ENCODE measurements around the gene G6PD. TPM values are rescaled to one million over a fixed set of nuclear protein-coding genes. Genes with fewer than 3 reads are reported as not detected.

G6PD gene
- total RNA-seq, 4 donors from 2014 or later = 14.0 to 65.2 (median 43.1) TPM

DNA sequence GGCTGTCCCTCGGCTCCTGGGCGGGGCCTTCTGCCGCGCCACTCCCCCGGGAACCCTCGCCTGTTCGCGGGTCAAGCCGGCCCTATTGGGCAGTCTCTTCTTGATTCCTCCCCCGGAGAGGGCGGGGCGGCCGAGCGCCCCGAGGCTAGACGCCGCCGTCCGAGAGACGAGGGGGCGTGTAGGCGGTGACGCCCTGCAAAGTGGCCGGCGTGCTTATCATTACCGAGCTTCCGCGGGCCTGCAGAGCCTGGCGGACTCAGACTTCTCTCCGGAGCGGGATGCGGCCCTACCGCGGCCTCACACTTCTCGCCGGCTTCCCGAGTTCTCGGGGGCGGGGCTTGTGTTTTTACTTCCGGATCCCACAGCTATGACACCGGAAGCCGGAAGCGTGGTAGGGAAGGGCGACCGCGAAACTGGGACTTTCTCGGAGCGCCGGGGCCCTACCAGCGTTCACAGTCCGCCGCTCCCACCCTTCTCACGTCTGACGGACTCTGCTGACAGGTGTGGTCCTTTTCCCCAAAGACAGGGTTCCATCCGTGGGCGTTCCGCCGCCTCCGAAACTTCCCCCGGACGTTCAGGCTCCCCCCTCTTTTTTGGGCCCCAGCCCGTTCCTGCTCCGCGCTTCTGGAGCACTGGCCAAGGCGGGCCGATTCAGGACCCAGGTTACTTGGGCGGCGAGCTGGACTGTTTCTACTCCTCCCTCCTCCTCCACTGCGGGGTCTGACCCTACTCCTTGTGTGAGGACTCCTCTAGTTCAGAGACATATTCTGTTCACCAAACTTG lies 790 bp upstream of the G6PD start, which contains the start of gene IKBKG:
Gene IKBKG (plus strand): TSS at position 376 of the 783 bp plus-strand sequence. CDS start 4,383 bp downstream, outside the sequence.
- Histone ChIP-seq H3K4me1 (peaks cover 0 to 19% (median 2%) of the 10 kb centered on the region in 4 donors), H3K36me3 (no peaks in the 10 kb centered on the region), H3K4me3 (peak within 1 kb of the TSS; percentile 61 to 84 (median 73)), H3K27me3 (no peaks in the 10 kb centered on the region), H3K9me3 (no peaks in the 10 kb centered on the region), H3K27ac (peak within 1 kb of the TSS; percentile 84 to 94 (median 90))
- DNase-seq = peak; percentile 87 to 95 (median 91)
- peak; percentile 10 to 50 for TF ChIP-seq POLR2A (IDR thresholded peaks at IDR 0.05)
- TF ChIP-seq, protein P1, sequence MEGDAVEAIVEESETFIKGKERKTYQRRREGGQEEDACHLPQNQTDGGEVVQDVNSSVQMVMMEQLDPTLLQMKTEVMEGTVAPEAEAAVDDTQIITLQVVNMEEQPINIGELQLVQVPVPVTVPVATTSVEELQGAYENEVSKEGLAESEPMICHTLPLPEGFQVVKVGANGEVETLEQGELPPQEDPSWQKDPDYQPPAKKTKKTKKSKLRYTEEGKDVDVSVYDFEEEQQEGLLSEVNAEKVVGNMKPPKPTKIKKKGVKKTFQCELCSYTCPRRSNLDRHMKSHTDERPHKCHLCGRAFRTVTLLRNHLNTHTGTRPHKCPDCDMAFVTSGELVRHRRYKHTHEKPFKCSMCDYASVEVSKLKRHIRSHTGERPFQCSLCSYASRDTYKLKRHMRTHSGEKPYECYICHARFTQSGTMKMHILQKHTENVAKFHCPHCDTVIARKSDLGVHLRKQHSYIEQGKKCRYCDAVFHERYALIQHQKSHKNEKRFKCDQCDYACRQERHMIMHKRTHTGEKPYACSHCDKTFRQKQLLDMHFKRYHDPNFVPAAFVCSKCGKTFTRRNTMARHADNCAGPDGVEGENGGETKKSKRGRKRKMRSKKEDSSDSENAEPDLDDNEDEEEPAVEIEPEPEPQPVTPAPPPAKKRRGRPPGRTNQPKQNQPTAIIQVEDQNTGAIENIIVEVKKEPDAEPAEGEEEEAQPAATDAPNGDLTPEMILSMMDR (IDR thresholded peaks at IDR 0.05) = no peak

DNA sequence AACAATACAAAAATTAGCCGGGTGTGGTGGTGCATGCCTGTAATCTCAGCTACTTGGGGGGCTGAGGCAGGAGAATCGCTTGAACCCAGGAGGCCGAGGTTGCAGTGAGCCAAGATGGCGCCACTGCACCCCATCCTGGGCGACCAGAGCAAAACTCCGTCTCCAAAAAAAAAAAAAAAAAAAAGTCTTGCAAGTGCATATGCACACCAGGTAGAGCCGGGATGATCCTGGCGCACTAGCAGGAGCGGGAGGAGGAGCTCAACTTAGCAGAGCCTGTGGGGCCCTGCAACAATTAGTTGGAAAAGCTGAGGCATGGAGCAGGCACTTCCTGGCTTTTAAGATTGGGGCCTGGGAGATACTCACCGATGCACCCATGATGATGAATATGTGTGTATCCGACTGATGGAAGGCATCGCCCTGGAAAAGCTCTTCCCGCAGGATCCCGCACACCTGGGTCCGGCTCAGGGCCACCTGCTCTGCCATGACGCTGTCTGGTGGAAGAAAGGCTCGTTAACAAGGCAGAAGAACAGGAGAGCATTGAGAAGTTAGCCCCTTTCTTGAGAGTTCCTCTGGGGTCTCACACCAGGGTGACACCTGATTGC lies 872 bp downstream of the G6PD start:
- Histone ChIP-seq H3K27me3 (no peaks in the 10 kb centered on the region), H3K9me3 (no peaks in the 10 kb centered on the region), H3K4me3 (peak overlapping the region; percentile 61 to 84 (median 73)), H3K27ac (peak overlapping the region in 1 of 4 donors; percentile 92), H3K36me3 (no peaks in the 10 kb centered on the region), H3K4me1 (peaks cover 0 to 23% (median 2%) of the 10 kb centered on the region in 4 donors)
- DNase-seq = no peak
- TF ChIP-seq, protein P1 (IDR thresholded peaks at IDR 0.05) = no peak
- TF ChIP-seq POLR2A (IDR thresholded peaks at IDR 0.05) = no peak

DNA sequence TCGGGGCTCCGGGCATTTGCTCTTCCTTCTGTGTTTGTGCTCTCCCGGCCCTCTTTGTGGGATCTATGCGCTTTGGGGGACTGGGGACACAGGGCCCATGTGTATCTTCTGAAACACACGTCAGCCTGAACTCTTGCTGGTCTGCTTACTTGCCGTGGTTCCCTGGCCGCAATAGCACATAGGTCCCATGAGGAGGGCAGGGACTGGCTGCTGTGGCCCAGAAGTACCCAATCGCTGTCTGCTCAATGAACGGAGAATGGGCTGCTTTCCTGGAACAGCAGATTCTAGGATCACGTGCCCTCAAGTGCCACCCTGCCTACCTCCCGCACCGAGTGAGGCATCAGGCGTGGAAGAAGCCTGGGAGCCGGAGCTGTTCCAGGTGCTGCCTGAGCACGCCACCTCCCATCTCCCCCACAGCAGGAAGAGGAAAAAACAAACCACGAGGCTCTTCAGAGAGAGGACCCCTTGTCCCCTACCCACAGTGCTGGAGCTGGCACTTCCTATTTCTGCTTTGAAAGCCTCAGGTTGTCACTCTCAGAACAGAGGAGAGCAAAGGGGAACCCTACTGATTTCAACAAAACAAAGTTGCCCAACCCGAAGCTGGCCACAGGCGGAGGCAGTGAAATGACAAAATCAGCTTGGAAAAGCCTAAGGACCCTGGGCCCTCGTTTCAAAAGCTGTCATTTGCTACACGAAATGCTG lies 3.8 kb downstream of the G6PD start:
- H3K4me1 ChIP-seq = peaks cover 0 to 10% (median 0%) of the 10 kb centered on the region in 4 donors
- H3K27me3 ChIP-seq = no peaks in the 10 kb centered on the region
- no peaks in the 10 kb centered on the region for H3K9me3 ChIP-seq
- TF ChIP-seq POLR2A (IDR thresholded peaks at IDR 0.05) = no peak
- TF ChIP-seq, protein P1 (IDR thresholded peaks at IDR 0.05) = no peak
- DNase-seq = peak in 1 of 3 donors; percentile 46
- H3K4me3 ChIP-seq = no peak overlapping the region
- H3K27ac ChIP-seq = peak overlapping the region; percentile 56 to 71 (median 60)
- no peaks in the 10 kb centered on the region for H3K36me3 ChIP-seq

DNA sequence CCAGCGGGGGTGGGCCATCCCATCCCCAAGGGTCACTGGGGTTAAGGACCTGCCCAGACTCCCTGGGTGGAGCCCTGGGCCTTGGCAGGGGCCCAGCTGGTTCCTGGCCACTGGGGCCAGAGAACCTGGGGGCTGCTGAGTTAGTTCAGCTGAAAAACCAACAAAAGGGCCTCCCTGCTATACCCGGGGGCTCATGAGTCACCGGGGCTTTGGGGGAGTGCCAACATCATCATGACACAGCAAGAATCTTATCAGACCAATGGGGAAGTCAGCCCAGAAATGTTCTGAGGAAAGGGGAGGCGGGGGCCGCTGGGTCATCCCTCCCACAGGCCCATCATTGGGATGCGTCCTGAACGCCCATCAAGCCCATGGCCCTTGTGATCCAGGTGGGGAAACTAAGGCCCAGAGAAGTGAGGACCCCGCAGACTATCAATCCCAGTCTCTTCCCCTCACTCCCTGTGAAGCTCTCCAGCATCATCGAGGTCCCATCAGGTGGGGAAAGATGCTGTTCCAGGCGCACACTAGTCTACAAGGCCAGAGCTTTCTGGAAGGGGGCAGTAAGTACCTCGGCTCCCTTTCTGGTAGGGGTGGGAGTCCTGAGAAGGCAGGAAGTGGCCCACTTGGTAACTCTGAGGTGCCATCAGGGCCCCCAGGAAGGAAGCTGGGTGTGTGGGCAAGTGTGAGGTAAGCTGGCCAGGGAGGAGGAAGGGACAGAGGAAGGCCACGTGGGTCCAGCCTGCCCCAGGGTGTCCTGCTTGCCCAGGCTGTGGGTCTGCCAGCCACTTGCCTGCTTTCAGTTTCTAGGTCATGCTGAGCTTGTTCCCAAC lies 4.5 kb downstream of the G6PD start:
- Histone ChIP-seq H3K9me3 (no peaks in the 10 kb centered on the region), H3K27ac (peak overlapping the region; percentile 56 to 71 (median 60)), H3K36me3 (no peaks in the 10 kb centered on the region), H3K4me3 (no peak overlapping the region), H3K4me1 (peaks cover 0 to 10% (median 0%) of the 10 kb centered on the region in 4 donors), H3K27me3 (no peaks in the 10 kb centered on the region)
- peak in 2 of 3 donors; percentile 34 to 63 for DNase-seq
- TF ChIP-seq, protein P1 (IDR thresholded peaks at IDR 0.05) = no peak
- no peak for TF ChIP-seq POLR2A (IDR thresholded peaks at IDR 0.05)

DNA sequence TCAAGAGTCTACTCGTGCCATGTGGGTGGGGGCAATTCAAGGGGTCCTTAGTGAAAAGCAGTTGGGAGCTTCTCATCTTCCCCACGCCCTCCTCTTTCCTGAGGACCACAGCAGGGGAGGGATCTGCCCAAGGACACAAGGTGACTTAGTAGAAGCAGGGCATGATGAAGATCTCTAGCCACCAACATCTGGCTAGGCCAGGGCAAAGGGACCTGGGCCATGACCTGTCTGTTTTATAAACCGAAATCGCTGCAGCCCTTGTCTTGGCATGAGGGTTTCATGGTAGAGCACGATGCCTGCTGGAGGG lies 5.1 kb downstream of the G6PD start:
- Histone ChIP-seq H3K36me3 (no peaks in the 10 kb centered on the region), H3K4me1 (peaks cover 0 to 10% (median 0%) of the 10 kb centered on the region in 4 donors), H3K27ac (peak overlapping the region; percentile 56 to 71 (median 60)), H3K27me3 (no peaks in the 10 kb centered on the region), H3K4me3 (no peak overlapping the region), H3K9me3 (no peaks in the 10 kb centered on the region)
- TF ChIP-seq, protein P1 (IDR thresholded peaks at IDR 0.05) = no peak
- TF ChIP-seq POLR2A (IDR thresholded peaks at IDR 0.05) = no peak
- no peak for DNase-seq
